Mesendoderm (in vitro differentiated cells): ENCODE measurements around the gene XRCC2.

Experiments
- DNase-seq: peaks from one replicate; pipeline ENCODE4 v3.0.0; 2013
- H2AK5ac ChIP-seq: 2 replicates; pipeline ENCODE4 v1.6.1; 2013; ENCODE audit warnings: low read length, inconsistent platforms
- H2BK120ac ChIP-seq: 2 replicates; pipeline ENCODE4 v1.6.1; 2013; ENCODE audit warnings: low read depth, mild to moderate bottlenecking, low read length, moderate library complexity, mixed read lengths
- H2BK15ac ChIP-seq: replicated peaks from 2 replicates; pipeline ENCODE4 v1.6.1; 2013; ENCODE audit warnings: low read depth, mild to moderate bottlenecking, moderate library complexity
- H2BK5ac ChIP-seq: 2 replicates; pipeline ENCODE4 v1.6.1; 2013; ENCODE audit warnings: low read length, inconsistent platforms
- H3K18ac ChIP-seq: 2 replicates; pipeline ENCODE4 v1.6.1; 2013; ENCODE audit warnings: mild to moderate bottlenecking, low read length, mixed read lengths
- H3K23ac ChIP-seq: one replicate; pipeline ENCODE4 v1.6.1; 2013; ENCODE audit warnings: low read length
- H3K27ac ChIP-seq: 2 replicates; pipeline ENCODE4 v1.5.1; 2013; ENCODE audit warnings: low read depth, mild to moderate bottlenecking, inconsistent platforms, low read length, moderate library complexity
- H3K27me3 ChIP-seq: 2 replicates; pipeline ENCODE4 v1.6.1; 2013; ENCODE audit warnings: low read length, control low read depth, mild to moderate bottlenecking, inconsistent platforms; ENCODE audit not compliant: insufficient read depth, poor library complexity
- H3K36me3 ChIP-seq: 2 replicates; pipeline ENCODE4 v1.6.1; 2013; ENCODE audit warnings: low read length, inconsistent platforms; ENCODE audit not compliant: control insufficient read depth, insufficient read depth
- H3K4ac ChIP-seq: one replicate; pipeline ENCODE4 v1.6.1; 2013; ENCODE audit warnings: low read depth, mild to moderate bottlenecking, low read length, moderate library complexity
- H3K4me1 ChIP-seq: 2 replicates; pipeline ENCODE4 v1.6.1; 2013; ENCODE audit warnings: low read depth, low read length, inconsistent platforms; ENCODE audit not compliant: control insufficient read depth
- H3K4me2 ChIP-seq: 2 replicates; pipeline ENCODE4 v1.6.1; 2013; ENCODE audit warnings: low read length
- H3K4me3 ChIP-seq: 2 replicates; pipeline ENCODE4 v1.5.1; 2013; ENCODE audit warnings: mild to moderate bottlenecking, low read length
- H3K56ac ChIP-seq: one replicate; pipeline ENCODE4 v1.6.1; 2013; ENCODE audit warnings: low read length
- H3K79me1 ChIP-seq: 2 replicates; pipeline ENCODE4 v1.6.1; 2013; ENCODE audit warnings: low read length, inconsistent platforms
- H3K79me2 ChIP-seq: 2 replicates; pipeline ENCODE4 v1.6.1; 2013; ENCODE audit warnings: mild to moderate bottlenecking, low read length; ENCODE audit not compliant: control insufficient read depth, insufficient read depth
- H3K9ac ChIP-seq: 2 replicates; pipeline ENCODE4 v1.6.1; 2013; ENCODE audit warnings: low read length, inconsistent platforms
- H4K5ac ChIP-seq: one replicate; pipeline ENCODE4 v1.6.1; 2013; ENCODE audit warnings: low read length
- H4K8ac ChIP-seq: one replicate; pipeline ENCODE4 v1.6.1; 2013; ENCODE audit warnings: low read depth, mild to moderate bottlenecking, control low read depth, low read length, moderate library complexity
- WGBS: extraction: QIAGEN DNeasy Blood & Tissue Kit; methylation state at CpG from one replicate; pipeline ENCODE4 v1.1.7; 2013; ENCODE audit warnings: low lambda C conversion rate, missing lambda C conversion rate; ENCODE audit not compliant: insufficient coverage; ENCODE audit errors: extremely low coverage; 5-methylcytosine and 5-hydroxymethylcytosine counted together

The XRCC2 gene

GRCh38 chr7:152663148-152663740, 12.7 kb downstream of the XRCC2 start:
- H2BK120ac ChIP-seq, result no peak overlapping the region
- H3K18ac ChIP-seq, result no peak overlapping the region
- no peaks in the 10 kb centered on the region for H3K4me1 ChIP-seq
- no peak overlapping the region for H3K9ac ChIP-seq
- WGBS, result no CpG with 5 or more reads among the region's 11 CpGs
- H3K4me2 ChIP-seq, result no peak overlapping the region
- H3K79me1 ChIP-seq, result peaks cover 15% of the 10 kb centered on the region
- no peak overlapping the region for H3K4ac ChIP-seq
- H3K23ac ChIP-seq, result no peak overlapping the region
- peaks cover 3% of the 10 kb centered on the region for H3K36me3 ChIP-seq
- H3K56ac ChIP-seq, result no peak overlapping the region
- H2BK5ac ChIP-seq, result no peak overlapping the region
- H2AK5ac ChIP-seq, result no peak overlapping the region
- DNase-seq, result peak; percentile 16
- no peaks in the 10 kb centered on the region for H3K27me3 ChIP-seq
- H2BK15ac ChIP-seq, result no peak overlapping the region
- peaks cover 46% of the 10 kb centered on the region for H3K79me2 ChIP-seq
- no peak overlapping the region for H4K8ac ChIP-seq
- no peak overlapping the region for H3K4me3 ChIP-seq
- no peak overlapping the region for H3K27ac ChIP-seq
- H4K5ac ChIP-seq, result no peak overlapping the region

GRCh38 chr7:152661479-152661878, 14.5 kb downstream of the XRCC2 start:
- peak; percentile 12 for DNase-seq
- H2BK5ac ChIP-seq, result no peak overlapping the region
- H2AK5ac ChIP-seq, result no peak overlapping the region
- peaks cover 2% of the 10 kb centered on the region for H3K36me3 ChIP-seq
- H3K56ac ChIP-seq, result no peak overlapping the region
- H4K8ac ChIP-seq, result no peak overlapping the region
- H3K4me1 ChIP-seq, result no peaks in the 10 kb centered on the region
- H3K27me3 ChIP-seq, result no peaks in the 10 kb centered on the region
- no peak overlapping the region for H3K23ac ChIP-seq
- no peak overlapping the region for H3K4ac ChIP-seq
- no peak overlapping the region for H3K4me3 ChIP-seq
- no peak overlapping the region for H4K5ac ChIP-seq
- H3K9ac ChIP-seq, result no peak overlapping the region
- no peak overlapping the region for H2BK120ac ChIP-seq
- H3K79me2 ChIP-seq, result peaks cover 40% of the 10 kb centered on the region
- no peak overlapping the region for H3K18ac ChIP-seq
- peaks cover 15% of the 10 kb centered on the region for H3K79me1 ChIP-seq
- no CpG with 5 or more reads among the region's 1 CpG for WGBS
- no peak overlapping the region for H3K4me2 ChIP-seq
- no peak overlapping the region for H3K27ac ChIP-seq
- no peak overlapping the region for H2BK15ac ChIP-seq

GRCh38 chr7:152660021-152660420, 15.9 kb downstream of the XRCC2 start:
- Histone ChIP-seq H3K36me3 (peaks cover 2% of the 10 kb centered on the region), H2AK5ac (no peak overlapping the region), H3K4ac (no peak overlapping the region), H3K18ac (no peak overlapping the region), H3K4me1 (no peaks in the 10 kb centered on the region), H2BK5ac (no peak overlapping the region), H3K79me2 (peaks cover 32% of the 10 kb centered on the region), H3K56ac (no peak overlapping the region), H4K5ac (no peak overlapping the region), H4K8ac (no peak overlapping the region), H2BK120ac (no peak overlapping the region), H3K4me2 (no peak overlapping the region), H3K27ac (no peak overlapping the region), H3K9ac (no peak overlapping the region), H3K4me3 (no peak overlapping the region), H3K27me3 (no peaks in the 10 kb centered on the region), H3K23ac (no peak overlapping the region), H2BK15ac (no peak overlapping the region), H3K79me1 (peaks cover 15% of the 10 kb centered on the region)
- no CpG with 5 or more reads among the region's 7 CpGs for WGBS
- DNase-seq, result no peak

- no peak for DNase-seq
- Histone ChIP-seq H3K4me2 (no peak overlapping the region), H4K8ac (no peak overlapping the region), H3K79me1 (peaks cover 7% of the 10 kb centered on the region), H3K4me3 (no peak overlapping the region), H2AK5ac (no peak overlapping the region), H3K27ac (no peak overlapping the region), H3K4me1 (no peaks in the 10 kb centered on the region), H3K56ac (no peak overlapping the region), H3K36me3 (peaks cover 7% of the 10 kb centered on the region), H3K27me3 (no peaks in the 10 kb centered on the region), H3K18ac (no peak overlapping the region), H2BK15ac (no peak overlapping the region), H3K23ac (no peak overlapping the region), H3K9ac (no peak overlapping the region), H3K4ac (no peak overlapping the region), H4K5ac (no peak overlapping the region), H2BK120ac (no peak overlapping the region), H3K79me2 (peaks cover 6% of the 10 kb centered on the region), H2BK5ac (no peak overlapping the region)
- WGBS, result no CpG with 5 or more reads among the region's 4 CpGs
Observed at GRCh38 chr7:152654971-152655370, 21.0 kb downstream of the XRCC2 start.

GRCh38 chr7:152649220-152649619, 26.7 kb downstream of the XRCC2 start:
- Histone ChIP-seq H3K27me3 (no peaks in the 10 kb centered on the region), H3K9ac (no peak overlapping the region), H2BK120ac (no peak overlapping the region), H3K56ac (no peak overlapping the region), H3K18ac (no peak overlapping the region), H3K4me2 (no peak overlapping the region), H3K36me3 (peaks cover 14% of the 10 kb centered on the region), H3K4ac (no peak overlapping the region), H3K79me1 (peaks cover 8% of the 10 kb centered on the region), H3K79me2 (peaks cover 5% of the 10 kb centered on the region), H3K23ac (no peak overlapping the region), H2BK5ac (no peak overlapping the region), H2BK15ac (no peak overlapping the region), H3K4me1 (no peaks in the 10 kb centered on the region), H4K5ac (no peak overlapping the region), H3K27ac (no peak overlapping the region), H3K4me3 (no peak overlapping the region), H4K8ac (no peak overlapping the region), H2AK5ac (no peak overlapping the region)
- WGBS, result no CpG with 5 or more reads among the region's 2 CpGs
- no peak for DNase-seq

GRCh38 chr7:152647009-152647408, 28.9 kb downstream of the XRCC2 start:
- no peaks in the 10 kb centered on the region for H3K4me1 ChIP-seq

More at GRCh38 chr7:152647009-152647408, 28.9 kb downstream of the XRCC2 start:
- no peak overlapping the region for H3K4ac ChIP-seq
- DNase-seq, result no peak
- H2BK5ac ChIP-seq, result no peak overlapping the region
- no peak overlapping the region for H3K56ac ChIP-seq
- no peak overlapping the region for H3K9ac ChIP-seq
- H2BK15ac ChIP-seq, result no peak overlapping the region
- peaks cover 9% of the 10 kb centered on the region for H3K36me3 ChIP-seq
- H3K18ac ChIP-seq, result no peak overlapping the region
- H3K23ac ChIP-seq, result no peak overlapping the region
- H3K79me1 ChIP-seq, result peaks cover 2% of the 10 kb centered on the region
- H3K27ac ChIP-seq, result no peak overlapping the region
- peaks cover 2% of the 10 kb centered on the region for H3K79me2 ChIP-seq
- H3K27me3 ChIP-seq, result no peaks in the 10 kb centered on the region
- H4K5ac ChIP-seq, result no peak overlapping the region
- H2BK120ac ChIP-seq, result no peak overlapping the region
- H3K4me2 ChIP-seq, result no peak overlapping the region
- no CpG with 5 or more reads among the region's 3 CpGs for WGBS
- no peak overlapping the region for H2AK5ac ChIP-seq
- H3K4me3 ChIP-seq, result no peak overlapping the region
- no peak overlapping the region for H4K8ac ChIP-seq
